ENCODE results near the gene JPH4.
A peak's percentile ranks its signal among the peaks of the same experiment; 100 is the strongest.
"Not testable (repeated sequence)": the region's sequence is repeated elsewhere in the genome, so short reads cannot be mapped to it uniquely, and the experiment has no call there.

Gene JPH4

DNA sequence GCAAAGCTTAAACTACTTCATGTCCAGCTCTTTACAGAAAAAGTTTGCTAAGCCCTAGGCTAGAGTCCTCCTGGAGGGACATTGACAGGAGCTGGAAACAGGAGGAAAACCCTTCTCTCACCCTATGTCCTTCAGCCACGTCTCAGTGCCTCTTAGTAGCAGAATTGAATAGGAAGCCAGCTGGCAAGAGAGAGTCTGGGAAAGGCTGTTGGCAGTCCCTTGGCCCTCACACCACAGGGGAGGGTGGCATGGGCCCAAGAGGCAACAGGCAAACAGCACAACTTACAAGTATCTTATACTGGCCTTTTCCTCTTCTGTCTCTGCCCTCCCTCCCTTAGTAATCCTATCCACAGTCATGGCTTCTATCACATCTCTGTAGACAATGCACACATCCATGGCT is 29.9 kb upstream of the JPH4 start:
- DNase-seq, result no peak

DNA sequence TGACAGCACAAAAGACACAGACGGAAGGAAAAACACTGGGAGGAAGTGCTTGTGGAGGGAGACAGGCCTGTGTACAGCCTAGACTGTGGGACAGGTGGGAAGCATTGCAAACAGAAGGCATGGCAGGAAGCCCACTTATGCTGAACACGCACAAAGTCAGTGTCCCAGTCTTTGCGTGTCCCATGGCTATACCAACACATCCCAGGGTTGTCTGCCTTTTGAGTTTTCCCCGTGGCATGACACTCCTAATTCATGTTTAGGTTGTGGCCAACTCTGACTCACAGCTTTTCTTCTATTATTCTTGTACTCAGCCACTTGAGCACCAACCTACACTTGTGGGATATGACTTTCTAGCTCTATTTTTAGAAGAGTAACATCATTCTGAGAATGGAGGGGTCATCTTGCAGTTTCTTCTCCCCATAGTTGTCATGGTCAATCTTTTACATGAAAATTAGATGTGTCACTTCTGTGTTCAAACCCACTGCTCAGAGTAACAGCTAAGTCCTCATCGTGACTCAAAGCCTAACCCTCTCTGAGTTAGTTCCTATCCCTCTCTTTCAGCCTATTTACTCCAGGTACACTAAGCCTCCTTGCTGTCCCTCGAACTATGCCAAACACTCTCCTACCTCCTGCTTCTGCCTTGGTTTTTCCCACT is 27.5 kb upstream of the JPH4 start:
- peak; percentile 29 to 49 for DNase-seq

DNA sequence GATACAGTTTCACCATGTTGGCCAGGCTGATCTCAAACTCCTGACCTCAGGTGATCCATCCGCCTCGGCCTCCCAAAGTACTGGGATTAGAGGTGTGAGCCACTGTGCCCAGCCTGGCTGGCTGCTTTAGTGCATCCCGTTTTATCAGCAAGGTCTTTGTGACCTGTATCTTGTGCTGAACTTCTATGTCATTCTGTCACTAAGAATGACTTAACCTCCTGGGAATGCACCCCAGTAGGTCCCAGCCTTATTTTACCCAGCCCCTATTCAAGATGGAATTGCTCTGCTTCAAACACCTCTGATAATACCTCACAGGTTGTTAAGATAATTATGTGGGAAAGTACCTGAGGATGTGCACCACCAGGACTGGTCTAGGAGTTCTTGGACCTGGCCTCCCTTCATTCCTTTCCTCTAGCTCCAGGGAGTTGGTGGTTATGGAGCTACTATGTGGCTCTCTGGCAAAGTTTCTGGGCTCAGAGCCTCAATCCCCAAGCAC is 26.1 kb upstream of the JPH4 start:
- no peak for DNase-seq

DNA sequence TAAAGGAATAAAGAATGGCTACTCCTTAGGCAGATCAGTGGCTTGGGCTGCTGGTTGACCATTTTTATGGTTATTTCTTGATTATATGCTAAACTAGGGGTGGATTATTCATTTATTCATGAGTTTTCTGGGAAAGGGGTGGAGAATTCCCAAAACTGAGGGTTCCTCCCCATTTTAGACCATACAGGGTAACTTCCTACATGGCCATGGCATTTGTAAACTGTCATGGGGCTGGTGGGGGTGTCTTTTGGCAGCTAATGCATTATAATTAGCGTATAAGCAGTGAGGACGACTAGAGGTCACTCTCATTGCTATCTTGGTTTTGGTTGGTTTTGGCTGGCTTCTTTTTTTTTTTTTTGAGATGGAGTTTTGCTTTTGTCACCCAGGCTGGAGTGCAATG is 25.6 kb upstream of the JPH4 start:
- no peak for DNase-seq

DNA sequence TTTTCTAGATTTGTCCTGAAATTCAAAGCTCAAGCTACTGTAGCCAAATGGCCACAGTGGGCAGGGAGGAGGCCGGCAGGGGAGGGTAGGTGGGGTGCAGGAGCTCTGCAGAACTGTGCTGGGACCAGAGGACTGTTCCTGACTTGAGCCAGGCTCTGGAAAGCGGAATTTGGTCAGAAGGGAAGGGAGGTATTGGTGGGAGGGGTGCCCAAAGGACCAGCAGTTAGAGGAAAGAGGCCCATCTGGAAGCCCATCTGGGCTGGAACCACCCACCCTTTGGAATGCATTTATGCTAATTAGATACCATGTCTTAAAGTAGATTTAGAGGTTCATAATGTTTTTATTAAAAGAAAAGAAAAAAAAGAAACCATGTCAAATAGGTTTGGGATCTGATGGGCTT is 24.5 kb upstream of the JPH4 start:
- no peak for DNase-seq

DNA sequence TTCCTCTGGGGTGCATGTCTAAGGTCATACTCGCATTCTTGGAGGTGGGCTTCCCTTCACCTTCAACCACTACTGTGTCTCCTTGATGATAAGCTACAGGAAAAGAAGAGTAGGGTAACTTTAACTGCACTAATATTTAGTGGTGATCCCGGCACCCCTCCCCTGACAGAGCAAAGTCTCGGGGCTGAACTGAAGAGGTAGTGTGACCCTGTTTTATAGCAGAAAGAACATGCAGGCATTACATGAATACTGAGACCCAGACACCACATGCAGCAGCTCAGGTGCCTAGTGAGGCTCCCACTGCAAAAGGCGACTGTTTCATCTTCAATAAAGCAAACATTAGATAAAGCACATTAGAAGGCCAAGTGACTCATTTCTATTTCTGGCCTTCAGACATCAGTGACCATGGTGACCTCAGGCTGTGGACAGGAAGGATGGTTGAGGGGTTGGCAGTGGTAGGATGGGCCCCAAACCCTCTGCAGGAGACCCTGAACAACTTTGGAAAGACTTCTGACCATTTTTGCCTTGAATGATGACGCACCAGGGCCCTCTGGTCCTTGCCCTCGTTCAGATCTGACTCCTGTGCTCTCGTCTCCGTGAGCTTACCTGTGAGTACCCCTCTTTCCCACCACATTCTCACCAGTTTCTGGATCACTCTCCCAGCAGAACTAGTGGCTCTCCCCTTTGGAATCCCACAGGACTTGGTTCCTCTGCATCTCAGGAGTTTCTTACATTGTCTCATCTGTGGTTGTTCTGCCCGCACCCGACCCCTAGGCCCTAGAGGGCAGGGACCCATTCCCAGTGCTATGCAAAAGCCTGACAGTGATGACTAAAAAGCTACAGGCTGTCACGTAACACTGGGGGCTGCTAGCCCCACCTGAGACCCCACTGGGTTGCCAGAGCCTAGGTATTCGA is 23.8 kb upstream of the JPH4 start:
- no peak for DNase-seq

DNA sequence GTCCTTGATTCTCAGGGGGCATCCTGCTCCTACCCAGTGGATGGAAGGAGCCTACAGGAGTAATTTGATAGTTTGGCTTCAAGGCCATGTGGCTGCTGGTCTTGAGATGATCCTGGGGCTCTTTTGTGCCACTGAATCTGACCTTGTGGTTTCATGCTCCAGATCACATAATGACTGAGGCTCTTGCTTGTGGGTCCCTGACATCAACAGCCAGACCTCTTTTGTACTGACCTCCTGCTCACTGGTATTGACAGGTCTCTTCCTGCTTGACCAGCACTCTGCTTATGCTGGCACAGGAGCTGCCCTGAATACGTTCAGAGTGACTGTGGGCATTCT is 23.2 kb upstream of the JPH4 start:
- DNase-seq, result no peak

DNA sequence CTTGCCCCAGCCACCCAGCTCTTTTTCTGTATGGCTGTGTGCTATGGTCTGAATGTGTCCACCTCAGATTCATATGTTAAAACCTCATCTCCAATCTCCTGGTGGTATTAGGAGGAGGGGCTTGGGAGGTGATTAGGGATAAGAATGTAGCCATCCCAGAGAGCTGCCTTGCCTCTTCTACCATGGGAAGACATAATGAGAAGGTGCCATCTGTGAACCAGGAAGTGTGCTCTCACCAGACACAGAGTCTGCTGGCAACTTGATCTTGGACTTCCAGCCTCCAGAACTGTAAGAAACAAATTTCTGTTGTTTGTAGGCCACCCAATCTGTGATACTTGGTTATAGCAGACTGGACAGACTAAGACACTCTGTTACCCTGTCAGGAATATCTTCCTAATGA is 22.8 kb upstream of the JPH4 start:
- no peak for DNase-seq

DNA sequence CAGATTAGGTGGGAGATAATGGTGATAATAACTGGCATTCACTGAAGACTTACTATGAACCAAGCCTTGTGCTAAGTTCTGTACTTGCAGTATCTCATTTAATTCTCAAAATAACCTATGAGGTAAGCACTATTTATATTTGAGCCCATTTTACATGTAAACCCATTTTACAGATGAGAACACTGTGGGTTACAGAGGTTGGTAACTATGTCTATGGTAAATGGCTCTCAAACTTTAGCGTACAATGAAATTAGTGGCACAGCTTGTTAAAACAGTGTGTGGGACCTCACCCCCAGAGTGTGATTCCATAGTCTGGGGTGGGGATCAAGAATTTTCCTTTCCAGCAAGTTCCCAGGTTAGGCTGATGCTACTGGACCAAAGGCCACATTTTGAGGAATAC is 22.2 kb upstream of the JPH4 start:
- DNase-seq, result no peak

DNA sequence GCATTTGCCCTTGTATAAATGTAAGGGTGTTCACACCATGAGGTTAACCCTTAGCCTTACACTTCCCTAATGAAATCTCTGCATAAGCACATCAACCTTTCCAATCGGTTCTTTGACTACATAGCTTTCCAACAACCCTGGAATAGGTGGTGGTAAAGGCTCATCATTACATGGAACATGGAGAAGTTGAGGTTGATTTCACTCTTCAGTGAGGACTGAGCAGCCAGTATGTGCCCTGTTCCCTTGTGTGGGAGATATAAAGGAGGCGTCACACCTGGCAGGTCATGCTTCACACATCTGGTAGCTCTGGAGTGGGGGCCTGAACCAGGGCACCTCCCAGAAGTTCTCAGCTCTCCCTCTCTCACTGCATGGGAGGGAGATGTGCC is 21.7 kb upstream of the JPH4 start:
- DNase-seq, result no peak

DNA sequence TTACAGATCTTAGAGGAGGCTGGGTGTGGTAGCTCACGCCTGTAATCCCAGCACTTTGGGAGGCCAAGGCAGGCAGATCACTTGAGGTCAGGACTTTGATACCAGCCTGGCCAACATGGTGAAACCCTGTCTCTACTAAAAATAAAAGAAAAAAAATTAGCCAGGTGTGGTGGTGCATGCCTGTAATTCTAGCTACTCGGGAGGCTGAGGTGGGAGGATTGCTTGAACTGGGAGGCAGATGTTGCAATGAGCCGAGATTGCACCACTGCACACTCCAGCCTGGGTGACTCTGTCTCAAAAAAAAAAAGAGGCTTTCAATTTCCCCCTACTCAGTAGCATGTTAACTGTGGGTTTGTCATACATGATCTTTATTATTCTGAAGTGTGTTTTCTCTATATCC is 15.6 kb upstream of the JPH4 start:
- not testable (repeated sequence) for DNase-seq

DNA sequence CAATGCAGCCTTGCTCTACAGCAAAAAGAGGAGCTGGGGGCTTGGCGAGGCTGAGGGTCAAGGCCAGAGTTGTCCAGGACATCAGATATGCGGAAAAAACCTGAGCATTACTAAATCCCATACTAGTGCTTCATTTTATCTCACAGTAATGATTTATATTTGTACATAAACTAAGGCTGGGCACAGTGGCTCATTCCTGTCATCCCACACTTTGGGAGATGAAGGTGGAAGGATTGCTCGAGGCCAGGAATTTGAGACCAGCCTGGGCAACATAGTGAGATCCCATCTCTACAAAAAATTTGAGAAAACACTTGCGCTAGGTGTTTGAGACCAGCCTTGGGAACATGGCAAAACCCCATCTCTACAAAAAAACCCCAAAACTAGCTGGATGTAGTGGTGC is 11.6 kb upstream of the JPH4 start:
- DNase-seq, result no peak

DNA sequence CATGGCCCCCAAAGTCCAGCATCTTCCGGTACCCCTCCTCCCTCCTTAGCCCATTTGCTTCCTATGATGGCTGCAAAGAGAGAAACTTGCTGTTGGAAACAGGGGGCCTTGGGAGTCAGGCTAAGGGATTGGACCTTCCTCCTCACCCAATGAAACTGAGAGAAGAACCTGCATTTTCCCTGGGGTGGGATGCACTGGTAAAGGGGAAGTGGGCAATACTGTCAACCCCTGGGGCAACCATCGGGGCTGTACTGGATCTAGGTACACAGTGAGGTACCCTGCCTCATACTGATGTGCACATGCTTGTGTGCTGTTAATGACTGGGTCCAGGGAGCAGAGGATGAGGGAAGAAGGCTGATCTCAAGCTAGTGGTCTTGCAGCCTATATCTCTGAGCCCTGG is 11.0 kb upstream of the JPH4 start:
- DNase-seq, result no peak

DNA sequence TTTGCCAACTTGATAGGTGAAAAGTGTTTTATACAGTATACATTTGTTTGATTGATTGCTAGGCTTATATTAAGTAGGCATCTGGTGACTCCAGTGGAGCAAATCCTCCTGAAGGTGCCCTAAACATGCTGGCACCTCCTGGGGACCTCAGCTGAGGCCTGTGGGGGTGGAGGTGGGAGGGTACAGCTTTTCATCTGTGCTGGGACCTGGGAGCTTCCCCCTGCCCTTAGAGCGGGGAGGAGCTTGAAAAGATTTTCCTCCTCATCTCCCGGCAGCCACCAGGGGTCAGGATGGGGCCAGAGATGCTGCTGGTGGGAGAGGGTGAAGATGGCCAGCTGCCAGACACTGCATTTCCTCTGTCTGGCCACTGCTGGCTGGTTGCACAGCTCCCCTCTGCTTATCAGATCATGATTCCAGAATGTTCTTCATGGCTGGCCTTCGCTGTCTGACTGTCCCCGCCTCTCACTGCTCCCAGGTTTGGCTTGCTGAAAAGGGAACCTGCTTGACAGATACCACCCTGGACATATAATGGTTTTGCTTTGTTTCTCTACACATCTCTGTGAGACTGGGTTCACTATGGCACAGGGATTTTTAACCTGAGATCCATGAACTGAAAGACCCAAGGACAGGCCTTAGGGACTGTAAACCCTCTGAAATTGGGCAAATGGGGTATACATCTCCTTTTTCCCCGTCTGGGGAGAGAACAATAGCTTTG is 10.5 kb upstream of the JPH4 start:
- peak; percentile 85 to 90 for DNase-seq

DNA sequence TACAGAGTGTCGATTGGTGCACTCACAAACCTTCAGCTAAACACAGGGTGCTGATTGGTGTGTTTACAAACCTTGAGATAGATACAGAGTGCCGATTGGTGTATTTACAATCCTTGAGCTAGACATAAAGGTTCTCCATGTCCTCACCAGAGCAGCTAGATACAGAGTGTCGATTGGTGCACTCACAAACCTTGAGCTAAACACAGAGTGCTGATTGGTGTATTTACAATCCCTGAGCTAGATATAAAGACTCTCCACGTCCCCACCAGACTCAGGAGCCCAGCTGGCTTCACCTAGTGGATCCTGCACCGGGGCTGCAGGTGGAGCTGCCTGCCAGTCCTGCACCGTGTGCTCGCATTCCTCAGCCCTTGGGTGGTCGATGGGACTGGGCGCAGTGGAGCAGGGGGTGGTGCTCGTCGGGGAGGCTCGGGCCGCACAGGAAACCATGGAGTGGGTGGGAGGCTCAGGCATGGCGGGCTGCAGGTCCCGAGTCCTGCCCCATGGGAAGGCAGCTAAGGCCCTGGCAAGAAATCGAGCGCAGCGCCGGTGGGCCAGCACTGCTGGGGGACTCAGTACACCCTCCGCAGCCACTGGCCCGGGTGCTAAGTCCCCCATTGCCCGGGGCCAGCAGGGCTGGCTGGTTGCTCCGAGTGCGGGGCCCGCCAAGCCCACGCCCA is 6.1 kb upstream of the JPH4 start:
- DNase-seq, result not testable (repeated sequence)

DNA sequence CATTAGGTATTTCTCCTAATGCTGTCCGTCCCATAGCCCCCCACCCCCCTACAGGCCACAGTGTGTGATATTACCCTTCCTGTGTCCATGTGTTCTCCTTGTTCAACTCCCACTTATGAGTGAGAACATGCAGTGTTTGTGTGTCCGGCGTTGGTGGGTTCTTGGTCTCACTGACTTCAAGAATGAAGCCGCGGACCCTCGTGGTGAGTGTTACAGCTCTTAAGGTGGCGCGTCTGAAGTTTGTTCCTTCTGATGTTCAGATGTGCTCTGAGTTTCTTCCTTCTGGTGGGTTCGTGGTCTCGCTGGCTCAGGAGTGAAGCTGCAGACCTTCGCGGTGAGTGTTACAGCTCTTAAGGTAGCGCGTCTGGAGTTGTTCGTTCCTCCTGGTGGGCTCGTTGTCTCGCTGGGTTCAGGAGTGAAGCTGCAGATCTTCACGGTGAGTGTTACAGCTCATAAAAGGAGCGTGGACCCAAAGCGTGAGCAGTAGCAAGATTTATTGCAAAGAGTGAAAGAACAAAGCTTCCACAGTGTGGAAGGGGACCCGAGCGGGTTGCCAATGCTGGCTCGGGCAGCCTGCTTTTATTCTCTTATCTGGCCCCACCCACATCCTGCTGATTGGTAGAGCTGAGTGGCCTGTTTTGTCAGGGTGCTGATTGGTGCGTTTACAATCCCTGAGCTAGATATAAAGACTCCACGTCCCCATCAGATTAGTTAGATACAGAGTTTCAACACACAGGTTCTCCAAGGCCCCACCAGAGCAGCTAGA is 5.4 kb upstream of the JPH4 start:
- DNase-seq, result not testable (repeated sequence)

DNA sequence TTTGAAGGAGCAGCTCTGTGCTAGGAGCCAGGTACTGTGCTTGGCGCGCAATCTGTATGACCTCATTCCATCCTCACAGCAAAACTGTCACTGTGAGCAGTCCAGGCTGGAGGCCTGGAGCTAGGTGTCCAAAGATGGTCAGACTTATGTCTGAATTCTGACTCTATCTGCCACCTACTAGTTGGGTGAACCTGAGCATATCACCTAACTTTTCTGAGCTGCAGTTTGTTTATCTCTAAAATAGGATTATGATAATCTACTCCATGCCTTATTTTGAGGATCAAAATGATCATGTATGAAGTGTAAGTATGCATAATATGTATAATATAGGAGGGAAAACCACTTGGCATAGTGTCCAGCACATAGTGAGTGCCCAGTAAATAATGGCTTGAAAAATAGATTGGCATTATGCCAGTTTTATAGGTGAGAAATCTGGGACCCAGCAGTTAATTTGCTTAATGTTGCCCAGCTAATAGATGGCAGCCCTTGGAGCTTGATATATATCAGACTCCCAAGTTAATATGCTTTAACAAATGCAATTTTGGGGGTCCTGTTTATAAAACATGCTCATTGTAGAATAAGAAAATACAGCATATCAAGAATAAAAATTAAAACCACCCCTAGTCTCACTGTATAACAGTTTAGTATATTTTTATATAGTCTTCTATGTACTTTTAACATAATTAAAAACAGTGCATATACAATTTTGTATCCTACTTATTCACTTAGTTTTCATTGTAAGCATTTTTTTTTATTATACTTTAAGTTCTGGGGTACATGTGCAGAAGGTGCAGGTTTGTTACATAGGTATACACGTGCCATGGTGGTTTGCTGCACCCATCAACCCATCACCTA is 4.5 kb upstream of the JPH4 start:
- no peak for DNase-seq

DNA sequence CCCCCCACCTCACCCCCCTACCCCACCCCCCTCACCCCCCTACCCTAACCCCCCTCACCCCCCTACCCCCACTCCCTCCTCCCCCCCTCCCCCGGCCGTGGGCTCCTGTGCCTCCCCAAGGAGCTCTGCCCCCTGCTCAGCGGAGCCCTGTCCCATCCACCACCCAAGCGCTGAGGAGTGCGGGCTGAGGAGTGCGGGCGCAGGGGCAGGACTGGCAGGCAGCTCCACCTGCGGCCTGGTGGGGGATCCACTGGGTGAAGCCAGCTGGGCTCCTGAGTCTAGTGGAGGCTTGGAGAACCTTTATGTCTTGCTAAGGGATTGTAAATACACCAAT is 2.3 kb upstream of the JPH4 start:
- no peak for DNase-seq

DNA sequence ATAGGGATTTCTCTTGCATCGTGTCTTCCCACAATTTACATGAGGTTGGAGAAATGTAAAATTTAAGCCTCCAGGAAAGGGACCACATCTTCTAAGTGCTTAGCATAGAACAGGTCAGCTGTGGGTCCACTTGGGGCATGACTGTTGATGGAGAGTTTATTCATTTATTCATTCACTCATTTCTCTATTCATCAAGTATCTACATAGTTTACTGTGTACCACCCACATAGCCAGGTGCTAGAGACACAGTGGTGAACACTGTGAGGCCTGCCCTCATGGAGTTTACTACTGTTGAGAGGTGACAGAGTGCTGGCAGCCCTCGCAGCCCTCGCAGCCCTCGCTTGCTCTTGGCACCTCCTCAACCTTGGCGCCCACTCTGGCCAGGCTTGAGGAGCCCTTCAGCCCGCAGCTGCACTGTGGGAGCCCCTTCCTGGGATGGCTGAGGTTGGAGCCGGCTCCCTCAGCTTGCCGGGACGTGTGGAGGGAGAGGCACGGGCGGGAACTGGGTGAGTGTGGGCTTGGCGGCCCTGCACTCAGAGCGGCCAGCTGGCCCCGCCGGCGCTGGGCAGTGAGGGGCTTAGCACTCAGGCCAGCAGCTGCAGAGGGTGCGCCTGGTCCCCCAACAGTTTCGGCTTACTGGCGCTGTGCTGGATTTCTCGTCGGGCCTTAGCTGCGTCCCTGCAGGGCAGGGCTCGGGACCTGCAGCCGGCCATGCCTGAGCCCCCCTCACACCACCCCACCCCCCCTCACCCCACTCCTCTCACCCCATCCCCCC is 1.7 kb upstream of the JPH4 start:
- no peak for DNase-seq

DNA sequence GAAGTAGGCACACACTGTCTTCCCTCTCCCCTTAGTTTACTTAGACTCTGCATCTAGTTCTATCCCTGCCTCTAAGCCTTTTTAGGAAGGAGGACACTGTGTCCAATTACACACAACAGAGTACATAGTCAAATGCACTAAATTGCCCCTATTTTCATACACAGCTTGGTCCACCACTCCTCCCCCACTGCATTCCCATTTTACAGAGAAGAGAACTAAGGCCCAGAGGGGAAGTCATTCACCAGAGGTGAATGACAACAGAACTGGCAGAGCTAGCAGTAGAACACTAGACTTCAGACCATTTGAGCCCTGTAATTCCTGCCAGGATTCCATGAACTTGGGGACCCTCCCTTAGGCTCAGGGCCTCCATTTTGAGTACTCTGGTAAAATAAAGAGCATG is 1.1 kb upstream of the JPH4 start:
- no peak for DNase-seq

DNA sequence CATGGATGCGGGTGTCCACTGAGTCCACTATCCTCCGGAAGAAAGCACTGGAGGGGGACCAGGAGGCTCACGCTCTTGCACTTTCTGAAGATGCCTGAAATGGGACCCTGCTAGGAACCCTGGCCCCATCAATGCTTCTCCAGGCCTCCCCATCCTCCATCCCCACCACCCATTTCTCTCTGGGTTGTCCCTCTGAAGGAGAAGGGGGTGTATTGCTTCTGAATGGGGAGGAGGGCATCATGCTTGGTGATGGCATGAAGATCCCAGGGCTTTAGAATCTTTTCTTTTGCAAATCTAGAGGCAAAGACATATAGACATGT is 681 bp upstream of the JPH4 start:
- DNase-seq, result no peak
